Neuronal stem cell (in vitro differentiated cells): ENCODE measurements around the gene HDGFL1.

ENCODE experiments used
- DNase-seq: peaks from one replicate; pipeline ENCODE4 v3.0.0-alpha.2; 2013; ENCODE audit warnings: low spot score
- H2AFZ ChIP-seq: one replicate; pipeline ENCODE4 v1.6.1; 2013; ENCODE audit warnings: mild to moderate bottlenecking, low read length, inconsistent platforms
- H2AK5ac ChIP-seq: 2 replicates; pipeline ENCODE4 v1.6.1; 2013; ENCODE audit warnings: low read depth, mild to moderate bottlenecking, inconsistent platforms, low read length, moderate library complexity, mixed read lengths
- H2BK120ac ChIP-seq: 2 replicates; pipeline ENCODE4 v1.6.1; 2013; ENCODE audit warnings: low read depth, mild to moderate bottlenecking, inconsistent platforms, low read length, moderate library complexity, mixed read lengths
- H2BK12ac ChIP-seq: one replicate; pipeline ENCODE4 v1.6.1; 2013; ENCODE audit warnings: low read length, inconsistent platforms
- H2BK15ac ChIP-seq: 2 replicates; pipeline ENCODE4 v1.6.1; 2013; ENCODE audit warnings: mild to moderate bottlenecking, low read length, inconsistent platforms, mixed read lengths
- H2BK5ac ChIP-seq: one replicate; pipeline ENCODE4 v1.6.1; 2013; ENCODE audit warnings: inconsistent platforms, mild to moderate bottlenecking, low read length, moderate library complexity
- H3K14ac ChIP-seq: one replicate; pipeline ENCODE4 v1.6.1; 2013; ENCODE audit warnings: low read length, inconsistent platforms
- H3K18ac ChIP-seq: 2 replicates; pipeline ENCODE4 v1.6.1; 2013; ENCODE audit warnings: low read length, inconsistent platforms
- H3K23ac ChIP-seq: 2 replicates; pipeline ENCODE4 v1.6.1; 2013; ENCODE audit warnings: low read depth, mild to moderate bottlenecking, mixed read lengths, low read length, inconsistent platforms; ENCODE audit not compliant: poor library complexity
- H3K27ac ChIP-seq: replicated peaks from 3 replicates; pipeline ENCODE4 v1.5.1; 2013; ENCODE audit warnings: low read length, inconsistent platforms
- H3K27me3 ChIP-seq, 3 experiments: 2 replicates each; pipeline ENCODE4 v1.6.1; 2013; ENCODE audit warnings: low read length in 3 of 3, mild to moderate bottlenecking in 2 of 3, inconsistent platforms in 1 of 3, low read depth in 1 of 3, mixed read lengths in 1 of 3, moderate library complexity in 1 of 3; ENCODE audit not compliant: control insufficient read depth in 3 of 3, insufficient read depth in 3 of 3
- H3K36me3 ChIP-seq, 2 donors: replicated peaks in 1 of 2; 2 replicates each; pipeline ENCODE4 v1.6.1; 2013; ENCODE audit warnings: low read length in 2 of 2; ENCODE audit not compliant: control insufficient read depth in 2 of 2, insufficient read depth in 2 of 2
- H3K4ac ChIP-seq: 2 replicates; pipeline ENCODE4 v1.6.1; 2013; ENCODE audit warnings: inconsistent platforms, mild to moderate bottlenecking, low read length, moderate library complexity
- H3K4me1 ChIP-seq, 2 donors: 1 replicate in 1 of 2; 2 replicates in 1 of 2; pipeline ENCODE4 v1.6.1; 2013; ENCODE audit warnings: low read length in 2 of 2, low read depth in 1 of 2; ENCODE audit not compliant: control insufficient read depth in 2 of 2, insufficient read depth in 1 of 2
- H3K4me2 ChIP-seq: one replicate; pipeline ENCODE4 v1.6.1; 2013; ENCODE audit warnings: mild to moderate bottlenecking, low read length, inconsistent platforms; ENCODE audit not compliant: insufficient read depth, poor library complexity, severe bottlenecking
- H3K4me3 ChIP-seq, 2 donors: 2 replicates each; pipeline ENCODE4 v1.5.1; 2013; ENCODE audit warnings: low read length in 2 of 2, mild to moderate bottlenecking in 2 of 2, inconsistent platforms in 1 of 2, moderate library complexity in 1 of 2
- H3K79me1 ChIP-seq: one replicate; pipeline ENCODE4 v1.6.1; 2013; ENCODE audit warnings: low read depth, mild to moderate bottlenecking, inconsistent platforms, low read length, moderate library complexity
- H3K9ac ChIP-seq: one replicate; pipeline ENCODE4 v1.6.1; 2013; ENCODE audit warnings: mild to moderate bottlenecking, low read depth, low read length, inconsistent platforms; ENCODE audit not compliant: poor library complexity
- H3K9me3 ChIP-seq, 2 donors: replicated peaks in 1 of 2; 2 replicates each; pipeline versions ENCODE3 to v1.6.1; 2013; ENCODE audit warnings: low read length in 2 of 2, mild to moderate bottlenecking in 2 of 2, inconsistent platforms in 1 of 2, low read depth in 1 of 2, mixed read lengths in 1 of 2, moderate library complexity in 1 of 2; ENCODE audit not compliant: control insufficient read depth in 2 of 2, insufficient read depth in 1 of 2
- H4K8ac ChIP-seq: one replicate; pipeline ENCODE4 v1.6.1; 2013; ENCODE audit warnings: low read depth, mild to moderate bottlenecking, inconsistent platforms, low read length, moderate library complexity
- H4K91ac ChIP-seq: one replicate; pipeline ENCODE4 v1.6.1; 2013; ENCODE audit warnings: low read length, low read depth, mild to moderate bottlenecking, inconsistent platforms; ENCODE audit not compliant: poor library complexity
- WGBS, 2 donors: extraction: QIAGEN DNeasy Blood & Tissue Kit; methylation state at CpG; one replicate each; pipeline ENCODE4 v1.1.7; 2013; ENCODE audit warnings: missing lambda C conversion rate in 2 of 2, mixed read lengths in 1 of 2; ENCODE audit not compliant: insufficient read length in 2 of 2, insufficient replicate concordance in 1 of 2; ENCODE audit errors: extremely low coverage in 2 of 2; 5-methylcytosine and 5-hydroxymethylcytosine counted together

HDGFL1 gene

DNA sequence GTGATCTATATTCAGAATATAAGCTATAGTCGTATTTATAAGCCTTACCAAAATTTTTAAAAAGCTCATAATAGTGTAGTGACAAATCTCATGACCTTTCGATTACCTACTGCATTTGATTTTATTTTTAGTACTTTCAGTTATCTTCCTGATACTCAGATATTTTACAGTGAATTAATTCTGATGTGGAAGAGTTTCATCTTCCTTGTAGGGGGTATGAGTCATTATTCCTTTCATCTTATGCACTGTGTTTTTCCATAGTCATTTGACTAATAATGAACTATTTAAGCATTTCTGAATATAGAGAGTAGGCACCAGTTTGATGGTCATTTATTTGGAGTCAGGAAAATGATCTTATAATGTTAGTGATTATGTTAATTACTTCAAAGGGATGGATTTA, 36.4 kb downstream of the HDGFL1 start:
- no peak overlapping the region for H4K8ac ChIP-seq
- H2AFZ ChIP-seq, result no peak overlapping the region
- H3K18ac ChIP-seq, result no peak overlapping the region
- H2BK12ac ChIP-seq, result no peak overlapping the region
- no peak overlapping the region for H2AK5ac ChIP-seq
- no CpG with 5 or more reads among the region's 2 CpGs for WGBS, 2 donors
- peaks cover 0 to 5% of the 10 kb centered on the region in 2 donors for H3K9me3 ChIP-seq
- no peak overlapping the region for H2BK5ac ChIP-seq
- H4K91ac ChIP-seq, result no peak overlapping the region
- H3K27me3 ChIP-seq, result no peaks in the 10 kb centered on the region
- H3K23ac ChIP-seq, result no peak overlapping the region
- no peaks in the 10 kb centered on the region for H3K79me1 ChIP-seq
- no peaks in the 10 kb centered on the region for H3K36me3 ChIP-seq
- no peak overlapping the region for H2BK120ac ChIP-seq
- H3K4me2 ChIP-seq, result no peak overlapping the region
- no peak overlapping the region for H3K14ac ChIP-seq
- no peak overlapping the region for H3K27ac ChIP-seq
- DNase-seq, result no peak
- no peak overlapping the region for H3K4me3 ChIP-seq
- no peak overlapping the region for H3K4ac ChIP-seq
- H2BK15ac ChIP-seq, result no peak overlapping the region
- no peaks in the 10 kb centered on the region for H3K4me1 ChIP-seq
- H3K9ac ChIP-seq, result no peak overlapping the region

DNA sequence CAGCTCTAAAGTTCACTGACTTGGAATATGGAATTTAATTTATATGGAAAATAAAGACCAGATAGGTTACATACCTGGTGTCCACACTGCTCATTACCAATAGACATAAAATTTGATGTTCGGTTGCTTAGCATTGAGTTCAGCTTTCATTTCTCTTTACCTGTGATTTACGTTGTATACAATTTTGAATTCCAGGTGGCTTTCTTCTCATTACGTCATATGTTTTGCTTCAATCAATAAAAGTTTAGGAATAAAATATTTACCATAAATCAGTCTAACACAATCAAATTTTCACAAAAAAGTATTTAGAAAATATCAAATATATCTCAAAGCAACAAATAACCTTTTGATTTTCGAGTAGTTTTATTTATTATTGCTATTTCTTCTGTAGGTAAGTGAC, 40.8 kb downstream of the HDGFL1 start:
- Histone ChIP-seq H4K8ac (no peak overlapping the region), H3K4ac (no peak overlapping the region), H3K36me3 (no peaks in the 10 kb centered on the region), H2AFZ (no peak overlapping the region), H2AK5ac (no peak overlapping the region), H3K18ac (no peak overlapping the region), H2BK12ac (no peak overlapping the region), H3K27ac (no peak overlapping the region), H3K4me3 (no peak overlapping the region), H3K9me3 (no peaks in the 10 kb centered on the region), H2BK5ac (no peak overlapping the region), H3K23ac (no peak overlapping the region), H2BK120ac (no peak overlapping the region), H3K27me3 (no peaks in the 10 kb centered on the region), H2BK15ac (no peak overlapping the region), H3K4me2 (no peak overlapping the region), H3K4me1 (no peaks in the 10 kb centered on the region), H3K14ac (no peak overlapping the region), H4K91ac (no peak overlapping the region), H3K79me1 (no peaks in the 10 kb centered on the region), H3K9ac (no peak overlapping the region)
- no peak for DNase-seq
- no CpG with 5 or more reads among the region's 4 CpGs for WGBS, 2 donors

DNA sequence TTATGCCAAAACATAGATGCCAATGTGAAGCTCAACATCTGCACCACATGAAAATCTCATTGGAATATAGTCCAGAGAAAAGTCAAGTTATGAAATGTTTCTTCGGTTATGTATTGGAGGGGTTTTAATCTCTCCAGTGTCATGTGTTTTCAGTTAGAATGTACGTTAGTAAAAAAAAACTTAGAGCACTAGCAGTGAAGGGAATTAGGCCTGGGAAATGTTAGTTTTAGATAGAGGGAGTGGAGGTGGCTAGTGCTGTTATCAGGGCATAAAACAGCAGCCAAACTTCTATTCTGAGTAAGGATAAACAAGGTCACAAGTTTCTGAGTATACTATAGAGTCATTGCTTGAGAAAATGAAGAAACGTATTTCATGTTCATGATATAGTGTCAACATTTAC, 42.9 kb downstream of the HDGFL1 start:
- no peak for DNase-seq
- Histone ChIP-seq H3K79me1 (no peaks in the 10 kb centered on the region), H3K4ac (no peak overlapping the region), H3K23ac (no peak overlapping the region), H2AK5ac (no peak overlapping the region), H3K9ac (no peak overlapping the region), H4K8ac (no peak overlapping the region), H2BK12ac (no peak overlapping the region), H3K9me3 (peaks cover 2 to 14% of the 10 kb centered on the region in 2 donors), H3K36me3 (no peaks in the 10 kb centered on the region), H3K18ac (no peak overlapping the region), H2AFZ (no peak overlapping the region), H3K4me2 (no peak overlapping the region), H3K27ac (no peak overlapping the region), H2BK120ac (no peak overlapping the region), H3K27me3 (no peaks in the 10 kb centered on the region), H3K4me1 (no peaks in the 10 kb centered on the region), H2BK15ac (no peak overlapping the region), H3K4me3 (no peak overlapping the region), H3K14ac (no peak overlapping the region), H2BK5ac (no peak overlapping the region), H4K91ac (no peak overlapping the region)
- no CpG with 5 or more reads among the region's 3 CpGs for WGBS, 2 donors

DNA sequence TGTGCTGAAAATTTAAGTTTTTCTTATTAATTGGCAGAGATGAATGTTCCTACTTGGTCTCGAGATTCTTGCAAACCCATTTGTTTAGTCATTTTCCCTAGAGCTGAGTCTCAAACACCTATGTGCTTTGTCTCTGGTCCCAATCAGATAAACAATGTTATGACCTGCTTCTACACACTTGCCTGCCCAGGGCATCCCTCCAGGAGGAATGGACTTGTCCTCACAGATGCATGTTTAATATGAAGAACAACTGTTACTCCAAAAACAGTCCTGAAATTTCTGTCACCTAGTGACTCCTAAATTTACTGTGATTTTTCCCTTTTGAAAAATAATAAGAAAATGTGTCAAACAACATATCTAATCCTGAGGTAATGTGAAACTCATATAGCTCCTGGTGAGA, 43.7 kb downstream of the HDGFL1 start:
- no peak overlapping the region for H2BK12ac ChIP-seq
- no peak overlapping the region for H2BK5ac ChIP-seq
- DNase-seq, result no peak
- H3K9ac ChIP-seq, result no peak overlapping the region
- no peak overlapping the region for H3K23ac ChIP-seq
- no peaks in the 10 kb centered on the region for H3K27me3 ChIP-seq
- H3K4me3 ChIP-seq, result no peak overlapping the region
- H3K4ac ChIP-seq, result no peak overlapping the region
- no peak overlapping the region for H3K27ac ChIP-seq
- no CpG with 5 or more reads among the region's 1 CpG for WGBS, 2 donors
- no peak overlapping the region for H2AK5ac ChIP-seq
- H3K36me3 ChIP-seq, result no peaks in the 10 kb centered on the region
- H4K91ac ChIP-seq, result no peak overlapping the region
- no peak overlapping the region for H3K18ac ChIP-seq
- no peaks in the 10 kb centered on the region for H3K79me1 ChIP-seq
- H2AFZ ChIP-seq, result no peak overlapping the region
- no peak overlapping the region for H3K14ac ChIP-seq
- no peak overlapping the region for H2BK120ac ChIP-seq
- H3K4me2 ChIP-seq, result no peak overlapping the region
- H3K4me1 ChIP-seq, result no peaks in the 10 kb centered on the region
- H4K8ac ChIP-seq, result no peak overlapping the region
- peaks cover 2 to 15% of the 10 kb centered on the region in 2 donors for H3K9me3 ChIP-seq
- H2BK15ac ChIP-seq, result no peak overlapping the region
